Measurements from ENCODE around the gene FSTL4. TPM values are rescaled to one million over a fixed set of nuclear protein-coding genes. Genes with fewer than 3 reads are reported as not detected.

FSTL4 gene
- total RNA-seq, 1 experiment from 2014 or later: 2.7 TPM

DNA sequence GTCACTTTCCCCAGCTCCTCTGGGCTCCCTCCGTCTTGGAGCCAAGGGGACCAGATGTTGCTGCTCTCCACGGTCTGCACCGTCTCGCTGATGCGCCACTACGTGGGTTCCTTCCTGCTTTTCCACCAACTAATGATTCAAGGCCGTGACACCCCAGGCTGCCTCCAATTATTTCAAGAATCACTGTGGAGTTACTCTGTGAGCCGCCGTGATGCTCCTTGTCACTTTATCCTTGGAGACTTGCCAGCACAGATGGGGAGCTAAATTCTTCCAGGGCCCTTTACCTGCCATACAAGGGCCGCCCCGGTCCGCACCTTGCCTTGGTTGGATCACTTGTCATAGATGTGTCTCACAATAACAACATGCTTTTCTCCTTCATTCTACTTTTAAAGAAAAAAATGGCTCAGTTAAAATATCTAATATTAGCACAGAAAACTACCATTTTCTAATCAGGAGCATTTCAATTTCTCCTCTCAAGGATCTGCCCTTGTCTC, 202.0 kb downstream of the FSTL4 start:
- no peaks in the 10 kb centered on the region for H3K36me3 Mint-ChIP-seq (ENCODE audit: insufficient read depth, unreplicated experiment)
- TF ChIP-seq, protein P1, sequence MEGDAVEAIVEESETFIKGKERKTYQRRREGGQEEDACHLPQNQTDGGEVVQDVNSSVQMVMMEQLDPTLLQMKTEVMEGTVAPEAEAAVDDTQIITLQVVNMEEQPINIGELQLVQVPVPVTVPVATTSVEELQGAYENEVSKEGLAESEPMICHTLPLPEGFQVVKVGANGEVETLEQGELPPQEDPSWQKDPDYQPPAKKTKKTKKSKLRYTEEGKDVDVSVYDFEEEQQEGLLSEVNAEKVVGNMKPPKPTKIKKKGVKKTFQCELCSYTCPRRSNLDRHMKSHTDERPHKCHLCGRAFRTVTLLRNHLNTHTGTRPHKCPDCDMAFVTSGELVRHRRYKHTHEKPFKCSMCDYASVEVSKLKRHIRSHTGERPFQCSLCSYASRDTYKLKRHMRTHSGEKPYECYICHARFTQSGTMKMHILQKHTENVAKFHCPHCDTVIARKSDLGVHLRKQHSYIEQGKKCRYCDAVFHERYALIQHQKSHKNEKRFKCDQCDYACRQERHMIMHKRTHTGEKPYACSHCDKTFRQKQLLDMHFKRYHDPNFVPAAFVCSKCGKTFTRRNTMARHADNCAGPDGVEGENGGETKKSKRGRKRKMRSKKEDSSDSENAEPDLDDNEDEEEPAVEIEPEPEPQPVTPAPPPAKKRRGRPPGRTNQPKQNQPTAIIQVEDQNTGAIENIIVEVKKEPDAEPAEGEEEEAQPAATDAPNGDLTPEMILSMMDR (IDR thresholded peaks at IDR 0.05; ENCODE audit: insufficient read depth in 1 of 2, low read depth in 1 of 2, low read length in 1 of 2, severe bottlenecking in 1 of 2, unreplicated experiment in 1 of 2): no peak
- BruUV-seq (replicated peaks): no TSS peak
- ChIA-PET POLR2A (no interaction called here), CTCF (interaction anchor here (0.6 kb wide), 1 partner anchor 734 kb away, joined by 3 read pairs; no protein-coding TSS in a partner anchor)
- Histone ChIP-seq H3K4me3 (ENCODE audit: low read depth, low read length) (no peak overlapping the region), H3K4me1 (no peaks in the 10 kb centered on the region), H3K9me3 (no peaks in the 10 kb centered on the region), H3K27me3 (replicated peaks; ENCODE audit: control insufficient read depth, insufficient read depth, low read length) (no peaks in the 10 kb centered on the region), H3K36me3 (ENCODE audit: control insufficient read depth, insufficient read depth, low read length) (no peaks in the 10 kb centered on the region)
- H3K4me1 Mint-ChIP-seq (ENCODE audit: low read depth, unreplicated experiment): no peaks in the 10 kb centered on the region
- no peak overlapping the region for H3K4me3 Mint-ChIP-seq (ENCODE audit: unreplicated experiment)
- no peak overlapping the region for H3K27ac Mint-ChIP-seq (ENCODE audit: unreplicated experiment)
- no peak for DNase-seq
- intact Hi-C loops (cut with micrococcal nuclease; ENCODE audit: unreplicated experiment): no loop called here
- no peaks in the 10 kb centered on the region for H3K9me3 Mint-ChIP-seq (ENCODE audit: unreplicated experiment)
- H3K27me3 Mint-ChIP-seq (ENCODE audit: insufficient read depth, unreplicated experiment): peaks cover 25% of the 10 kb centered on the region

DNA sequence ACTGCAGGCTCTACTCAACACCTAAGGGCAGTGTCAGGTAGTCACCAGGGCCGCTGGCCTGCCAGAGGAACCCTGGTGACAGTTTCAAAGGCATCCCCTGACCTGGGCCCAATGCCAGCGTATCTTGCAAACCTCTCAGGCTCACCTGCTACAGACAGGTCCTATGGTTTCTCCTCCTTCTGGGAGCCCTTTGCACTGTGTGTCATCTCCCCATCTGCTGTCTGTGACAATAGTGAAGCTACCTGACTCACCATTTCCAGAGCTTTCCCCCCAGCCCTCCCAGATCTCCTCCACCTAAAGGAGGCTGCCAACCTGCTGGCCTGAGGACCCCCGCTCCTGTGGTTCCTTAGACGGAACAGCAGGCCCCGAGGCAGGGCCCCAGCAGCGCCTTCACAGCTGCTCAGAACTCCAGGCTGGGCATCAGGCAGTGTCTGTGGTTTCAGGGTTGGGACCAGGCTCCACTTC, 203.1 kb downstream of the FSTL4 start:
- Mint-ChIP-seq H3K27ac (ENCODE audit: unreplicated experiment) (no peak overlapping the region), H3K9me3 (ENCODE audit: unreplicated experiment) (no peaks in the 10 kb centered on the region), H3K36me3 (ENCODE audit: insufficient read depth, unreplicated experiment) (no peaks in the 10 kb centered on the region), H3K4me1 (ENCODE audit: low read depth, unreplicated experiment) (no peaks in the 10 kb centered on the region), H3K4me3 (ENCODE audit: unreplicated experiment) (no peak overlapping the region), H3K27me3 (ENCODE audit: insufficient read depth, unreplicated experiment) (peaks cover 21% of the 10 kb centered on the region)
- DNase-seq: no peak
- H3K4me1 ChIP-seq: no peaks in the 10 kb centered on the region
- no peaks in the 10 kb centered on the region for H3K27me3 ChIP-seq (replicated peaks; ENCODE audit: control insufficient read depth, insufficient read depth, low read length)
- H3K4me3 ChIP-seq (ENCODE audit: low read depth, low read length): no peak overlapping the region
- BruUV-seq (replicated peaks): no TSS peak
- ChIA-PET CTCF (no interaction called here), POLR2A (no interaction called here)
- intact Hi-C loops (cut with micrococcal nuclease; ENCODE audit: unreplicated experiment): no loop called here
- TF ChIP-seq, protein P1 (IDR thresholded peaks at IDR 0.05; ENCODE audit: insufficient read depth in 1 of 2, low read depth in 1 of 2, low read length in 1 of 2, severe bottlenecking in 1 of 2, unreplicated experiment in 1 of 2): no peak
- no peaks in the 10 kb centered on the region for H3K9me3 ChIP-seq
- no peaks in the 10 kb centered on the region for H3K36me3 ChIP-seq (ENCODE audit: control insufficient read depth, insufficient read depth, low read length)

DNA sequence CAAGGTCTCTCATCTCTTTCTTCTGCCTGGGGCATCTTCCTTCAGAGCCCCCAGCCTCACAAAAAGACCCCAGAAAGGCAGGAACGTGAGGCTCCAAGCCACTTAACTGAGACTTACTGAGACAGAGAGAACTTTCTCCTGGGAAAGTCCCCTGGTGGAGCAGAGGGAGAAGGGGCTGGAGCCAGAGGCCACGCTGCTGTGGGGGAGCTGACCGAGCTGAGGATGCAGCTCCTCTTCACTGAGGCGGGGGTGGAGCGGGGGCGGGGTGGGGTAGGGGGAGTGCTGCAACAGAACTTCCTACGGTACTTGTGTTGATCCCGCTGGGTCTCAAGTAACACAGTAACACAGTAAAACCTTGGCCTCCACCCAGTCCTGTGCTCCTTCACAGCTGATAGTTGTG, 204.0 kb downstream of the FSTL4 start:
- DNase-seq: no peak
- intact Hi-C loops (cut with micrococcal nuclease; ENCODE audit: unreplicated experiment): no loop called here
- Mint-ChIP-seq H3K4me3 (ENCODE audit: unreplicated experiment) (no peak overlapping the region), H3K4me1 (ENCODE audit: low read depth, unreplicated experiment) (no peaks in the 10 kb centered on the region), H3K27ac (ENCODE audit: unreplicated experiment) (no peak overlapping the region), H3K36me3 (ENCODE audit: insufficient read depth, unreplicated experiment) (no peaks in the 10 kb centered on the region), H3K9me3 (ENCODE audit: unreplicated experiment) (no peaks in the 10 kb centered on the region), H3K27me3 (ENCODE audit: insufficient read depth, unreplicated experiment) (peaks cover 17% of the 10 kb centered on the region)
- Histone ChIP-seq H3K36me3 (ENCODE audit: control insufficient read depth, insufficient read depth, low read length) (no peaks in the 10 kb centered on the region), H3K4me1 (no peaks in the 10 kb centered on the region), H3K4me3 (ENCODE audit: low read depth, low read length) (no peak overlapping the region), H3K27me3 (replicated peaks; ENCODE audit: control insufficient read depth, insufficient read depth, low read length) (no peaks in the 10 kb centered on the region), H3K9me3 (no peaks in the 10 kb centered on the region)
- ChIA-PET CTCF (no interaction called here), POLR2A (no interaction called here)
- TF ChIP-seq, protein P1 (IDR thresholded peaks at IDR 0.05; ENCODE audit: insufficient read depth in 1 of 2, low read depth in 1 of 2, low read length in 1 of 2, severe bottlenecking in 1 of 2, unreplicated experiment in 1 of 2): no peak
- BruUV-seq (replicated peaks): no TSS peak
